SU-DHL-6 (cell line): ENCODE results near the gene ZNF28.

Experiments used
- H2AFZ ChIP-seq: fragments of 200-600 bp; sonication (generic); 2 replicates; pipeline ENCODE4 v1.6.1; 2014; ENCODE audit warnings: low read depth, mild to moderate bottlenecking, moderate library complexity, mixed read lengths, antibody characterized with exemption, low read length; ENCODE audit not compliant: severe bottlenecking
- H3F3A ChIP-seq: fragments of 200-600 bp; shearing (Covaris generic); 2 replicates; pipeline ENCODE4 v1.6.0; 2016; ENCODE audit warnings: antibody characterized with exemption, mild to moderate bottlenecking; ENCODE audit not compliant: insufficient read depth
- H3K27ac ChIP-seq: fragments of 200-600 bp; sonication (generic); 2 replicates; pipeline ENCODE4 v1.5.1; 2016; ENCODE audit warnings: low read depth, mild to moderate bottlenecking, low read length, moderate library complexity, mixed read lengths
- H3K27me3 ChIP-seq: fragments of 200-600 bp; sonication (generic), shearing (Covaris generic); 2 replicates; pipeline ENCODE4 v1.6.0; 2014; ENCODE audit warnings: mild to moderate bottlenecking, low read length
- H3K36me3 ChIP-seq: fragments of 200-600 bp; sonication (generic); 2 replicates; pipeline ENCODE4 v1.6.1; 2014; ENCODE audit warnings: mild to moderate bottlenecking, low read length, mixed read lengths
- H3K4me2 ChIP-seq: fragments of 300-600, 200-600 bp; shearing (Covaris generic), sonication (generic); 2 replicates; pipeline ENCODE4 v1.6.0; 2014; ENCODE audit warnings: low read length, low read depth, mild to moderate bottlenecking; ENCODE audit not compliant: poor library complexity, severe bottlenecking
- H3K4me3 ChIP-seq: fragments of 200-600 bp; sonication (generic); 2 replicates; pipeline ENCODE4 v1.5.1; 2014; ENCODE audit warnings: antibody characterized with exemption, low read length, mild to moderate bottlenecking, mixed read lengths; ENCODE audit not compliant: insufficient read depth, poor library complexity, severe bottlenecking
- H3K79me2 ChIP-seq: fragments of 200-600 bp; sonication (generic); 2 replicates; pipeline ENCODE4 v1.6.1; 2014; ENCODE audit warnings: mild to moderate bottlenecking, low read length, moderate library complexity; ENCODE audit not compliant: insufficient read depth
- H3K9ac ChIP-seq: fragments of 200-600 bp; sonication (generic); 2 replicates; pipeline ENCODE4 v1.7.0; 2014; ENCODE audit warnings: mild to moderate bottlenecking, low read length
- H3K9me2 ChIP-seq: fragments of 200-600 bp; sonication (generic); replicated peaks from 2 replicates; pipeline ENCODE4 v1.6.1; 2014; ENCODE audit warnings: low read length; ENCODE audit not compliant: insufficient read depth
- H3K9me3 ChIP-seq: fragments of 200-600 bp; sonication (generic); 2 replicates; pipeline ENCODE4 v1.6.1; 2014; ENCODE audit warnings: low read length, mixed read lengths; ENCODE audit not compliant: insufficient read depth
- H4K20me1 ChIP-seq: fragments of 200-600 bp; sonication (generic); 2 replicates; pipeline ENCODE4 v1.6.1; 2014; ENCODE audit warnings: low read depth, mild to moderate bottlenecking, antibody characterized with exemption, low read length, moderate library complexity, mixed read lengths
- EZH2phosphoT487 ChIP-seq: fragments of 200-600 bp; sonication (generic), shearing (Covaris generic); conservative IDR thresholded peaks from 2 replicates; pipeline ENCODE4 v1.6.1; 2018; ENCODE audit warnings: mild to moderate bottlenecking, antibody characterized with exemption, low read length, moderate library complexity, mixed read lengths
- TF ChIP-seq, protein P1 (sequence below): fragments of 200-600 bp; sonication (generic); IDR thresholded peaks from one replicate; pipeline ENCODE4 v1.5.1; 2017; ENCODE audit warnings: antibody characterized with exemption, mild to moderate bottlenecking, low read length, moderate library complexity; ENCODE audit not compliant: insufficient read depth, poor library complexity, severe bottlenecking

Gene ZNF28

DNA sequence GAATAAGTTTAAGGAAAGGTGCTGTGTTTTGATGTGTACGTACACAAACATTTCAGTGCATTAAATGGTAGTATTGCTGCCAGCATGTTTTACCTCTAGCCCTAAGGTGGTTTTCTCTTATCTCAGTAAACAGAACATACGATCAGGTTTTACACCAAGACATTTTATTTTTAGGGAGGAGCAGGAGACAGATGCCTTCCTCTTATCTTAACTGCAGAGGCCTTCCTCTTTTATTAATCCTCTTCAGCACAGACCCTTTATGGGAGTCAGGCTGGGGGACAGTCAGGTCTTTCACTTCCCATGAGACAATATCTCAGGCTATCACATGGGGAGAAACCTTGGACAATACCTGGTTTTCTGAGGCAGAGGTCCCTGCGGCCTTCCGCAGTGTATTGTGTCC is 71.7 kb downstream of the ZNF28 start:
- TF ChIP-seq, protein P1, sequence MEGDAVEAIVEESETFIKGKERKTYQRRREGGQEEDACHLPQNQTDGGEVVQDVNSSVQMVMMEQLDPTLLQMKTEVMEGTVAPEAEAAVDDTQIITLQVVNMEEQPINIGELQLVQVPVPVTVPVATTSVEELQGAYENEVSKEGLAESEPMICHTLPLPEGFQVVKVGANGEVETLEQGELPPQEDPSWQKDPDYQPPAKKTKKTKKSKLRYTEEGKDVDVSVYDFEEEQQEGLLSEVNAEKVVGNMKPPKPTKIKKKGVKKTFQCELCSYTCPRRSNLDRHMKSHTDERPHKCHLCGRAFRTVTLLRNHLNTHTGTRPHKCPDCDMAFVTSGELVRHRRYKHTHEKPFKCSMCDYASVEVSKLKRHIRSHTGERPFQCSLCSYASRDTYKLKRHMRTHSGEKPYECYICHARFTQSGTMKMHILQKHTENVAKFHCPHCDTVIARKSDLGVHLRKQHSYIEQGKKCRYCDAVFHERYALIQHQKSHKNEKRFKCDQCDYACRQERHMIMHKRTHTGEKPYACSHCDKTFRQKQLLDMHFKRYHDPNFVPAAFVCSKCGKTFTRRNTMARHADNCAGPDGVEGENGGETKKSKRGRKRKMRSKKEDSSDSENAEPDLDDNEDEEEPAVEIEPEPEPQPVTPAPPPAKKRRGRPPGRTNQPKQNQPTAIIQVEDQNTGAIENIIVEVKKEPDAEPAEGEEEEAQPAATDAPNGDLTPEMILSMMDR = no peak
- no peak for TF ChIP-seq EZH2phosphoT487
- no peak overlapping the region for H3K27ac ChIP-seq
- H2AFZ ChIP-seq = no peak overlapping the region
- H4K20me1 ChIP-seq = no peaks in the 10 kb centered on the region
- no peaks in the 10 kb centered on the region for H3F3A ChIP-seq
- H3K9me2 ChIP-seq = no peaks in the 10 kb centered on the region
- no peaks in the 10 kb centered on the region for H3K9me3 ChIP-seq
- H3K4me2 ChIP-seq = no peak overlapping the region
- no peak overlapping the region for H3K9ac ChIP-seq
- H3K79me2 ChIP-seq = no peaks in the 10 kb centered on the region
- no peaks in the 10 kb centered on the region for H3K36me3 ChIP-seq
- no peak overlapping the region for H3K4me3 ChIP-seq
- H3K27me3 ChIP-seq = no peaks in the 10 kb centered on the region

DNA sequence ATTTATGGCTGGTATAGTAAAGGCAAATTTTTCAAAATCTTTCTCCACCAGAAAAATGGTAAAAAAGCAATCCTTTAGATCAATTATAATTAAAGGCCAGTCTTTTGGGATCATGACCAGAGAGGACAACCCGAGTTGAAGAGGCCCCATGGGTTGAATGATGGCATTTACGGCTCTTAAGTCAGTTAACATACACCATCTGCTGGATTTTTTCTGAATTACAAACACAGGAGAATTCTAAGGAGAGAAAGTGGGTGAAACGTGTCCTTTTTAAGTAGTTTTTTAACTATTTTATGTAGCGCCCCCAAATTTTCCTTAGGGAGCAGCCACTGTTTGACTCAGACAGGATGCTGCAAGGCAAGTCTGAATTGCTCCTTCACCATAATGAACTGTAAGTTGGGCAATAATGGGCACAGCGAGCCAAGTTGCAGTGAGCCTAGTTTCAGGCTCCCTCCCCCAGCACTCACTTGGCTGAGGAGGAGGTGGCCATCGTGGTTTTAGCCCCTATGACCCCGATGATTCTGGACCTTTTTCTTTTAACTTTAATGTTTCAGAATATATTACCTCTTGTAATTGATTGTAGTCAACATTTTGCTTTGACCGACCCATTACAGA is 73.0 kb downstream of the ZNF28 start:
- H3K27me3 ChIP-seq = no peaks in the 10 kb centered on the region
- no peak overlapping the region for H3K27ac ChIP-seq
- H4K20me1 ChIP-seq = no peaks in the 10 kb centered on the region
- no peak overlapping the region for H3K4me3 ChIP-seq
- TF ChIP-seq, protein P1 = no peak
- TF ChIP-seq EZH2phosphoT487 = no peak
- no peak overlapping the region for H3K9ac ChIP-seq
- H3K9me2 ChIP-seq = no peaks in the 10 kb centered on the region
- H3K4me2 ChIP-seq = no peak overlapping the region
- peak overlapping the region; percentile 2 for H2AFZ ChIP-seq
- no peaks in the 10 kb centered on the region for H3K9me3 ChIP-seq
- no peaks in the 10 kb centered on the region for H3K36me3 ChIP-seq
- H3F3A ChIP-seq = no peaks in the 10 kb centered on the region
- no peaks in the 10 kb centered on the region for H3K79me2 ChIP-seq
